ENCODE results near the gene PMPCA.

DNA sequence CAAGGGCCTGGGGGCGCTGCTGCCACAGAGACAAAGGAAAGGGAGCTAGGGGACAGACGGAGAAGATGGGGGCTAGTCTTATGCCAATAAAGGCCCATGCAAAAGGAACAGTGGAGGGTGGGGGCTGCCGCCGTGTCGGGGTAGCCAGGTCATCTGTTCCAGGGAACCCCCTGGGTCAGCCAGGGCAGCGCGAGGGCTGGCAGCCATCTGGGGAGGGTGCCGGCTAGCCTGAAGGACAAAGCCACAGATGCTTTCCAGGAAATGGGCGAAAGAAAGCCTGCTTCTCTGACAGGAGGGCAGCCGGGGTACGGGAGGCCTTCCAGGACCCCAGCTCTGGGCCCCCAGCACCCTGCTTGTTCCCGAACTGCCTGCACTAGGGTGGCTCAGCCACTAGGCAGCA lies 35.4 kb upstream of the PMPCA start:
- TF ChIP-seq, protein P1, sequence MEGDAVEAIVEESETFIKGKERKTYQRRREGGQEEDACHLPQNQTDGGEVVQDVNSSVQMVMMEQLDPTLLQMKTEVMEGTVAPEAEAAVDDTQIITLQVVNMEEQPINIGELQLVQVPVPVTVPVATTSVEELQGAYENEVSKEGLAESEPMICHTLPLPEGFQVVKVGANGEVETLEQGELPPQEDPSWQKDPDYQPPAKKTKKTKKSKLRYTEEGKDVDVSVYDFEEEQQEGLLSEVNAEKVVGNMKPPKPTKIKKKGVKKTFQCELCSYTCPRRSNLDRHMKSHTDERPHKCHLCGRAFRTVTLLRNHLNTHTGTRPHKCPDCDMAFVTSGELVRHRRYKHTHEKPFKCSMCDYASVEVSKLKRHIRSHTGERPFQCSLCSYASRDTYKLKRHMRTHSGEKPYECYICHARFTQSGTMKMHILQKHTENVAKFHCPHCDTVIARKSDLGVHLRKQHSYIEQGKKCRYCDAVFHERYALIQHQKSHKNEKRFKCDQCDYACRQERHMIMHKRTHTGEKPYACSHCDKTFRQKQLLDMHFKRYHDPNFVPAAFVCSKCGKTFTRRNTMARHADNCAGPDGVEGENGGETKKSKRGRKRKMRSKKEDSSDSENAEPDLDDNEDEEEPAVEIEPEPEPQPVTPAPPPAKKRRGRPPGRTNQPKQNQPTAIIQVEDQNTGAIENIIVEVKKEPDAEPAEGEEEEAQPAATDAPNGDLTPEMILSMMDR (IDR thresholded peaks at IDR 0.05; ENCODE audit: low read depth, low read length) = no peak
- no peak for TF ChIP-seq EZH2phosphoT487 (IDR thresholded peaks at IDR 0.05; ENCODE audit: low read depth)

Measured in OCI-LY3 (cell line).